ENCODE data around the gene PGM2L1.
A peak's percentile ranks its signal among the peaks of the same experiment; 100 is the strongest.
"Not testable (repeated sequence)": the region's sequence is repeated elsewhere in the genome, so short reads cannot be mapped to it uniquely, and the experiment has no call there.

Gene PGM2L1

DNA sequence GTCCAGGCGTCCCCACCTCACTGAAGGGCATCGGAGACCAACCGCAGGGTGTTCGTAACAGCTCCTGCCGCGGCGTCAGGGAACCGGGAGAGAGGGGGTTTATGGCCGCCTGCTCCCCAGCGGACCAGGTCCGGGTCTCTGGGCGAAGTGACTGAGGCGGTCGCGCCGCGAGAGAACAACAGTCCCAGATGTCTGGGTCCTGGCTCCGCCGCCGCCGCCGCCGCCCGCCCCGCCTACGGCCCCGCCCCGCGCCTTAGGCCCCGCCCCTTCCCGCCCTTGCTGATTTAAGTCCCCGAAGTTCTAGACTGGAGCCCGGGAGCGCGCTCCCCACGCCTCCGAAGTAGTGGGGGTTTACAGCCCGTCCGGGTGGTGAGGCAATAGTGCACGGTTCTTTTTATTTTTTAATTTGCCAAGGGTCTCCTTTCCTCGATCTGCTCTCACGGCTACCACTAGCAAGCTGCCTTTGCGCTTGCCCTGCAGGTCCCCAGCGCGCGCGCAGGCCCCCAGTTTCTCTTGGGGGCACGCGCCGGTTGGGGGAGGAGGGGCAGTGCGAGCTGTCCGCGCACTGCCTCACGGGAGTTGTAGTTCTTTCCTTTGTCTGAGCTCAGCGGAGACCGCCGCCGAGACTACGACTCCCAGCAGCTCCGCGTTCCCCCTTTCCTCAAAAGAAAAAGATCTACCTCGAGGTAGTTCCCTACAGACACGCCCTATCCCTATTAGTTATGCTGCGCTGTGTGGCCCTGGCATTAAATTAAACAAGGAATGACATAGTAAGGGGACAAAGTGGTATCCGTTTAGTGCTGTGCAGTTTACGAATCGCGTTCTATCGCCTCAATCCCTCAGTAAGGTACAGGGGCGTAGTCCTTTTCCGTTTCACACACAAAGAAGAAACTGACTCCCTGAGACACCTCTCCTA lies at the start of gene PGM2L1:
Gene PGM2L1, minus strand, starts transcription at position 190 of the 916 bp plus-strand sequence. CDS start 272 bp downstream, outside the sequence.
- peak; percentile 96 for DNase-seq

DNA sequence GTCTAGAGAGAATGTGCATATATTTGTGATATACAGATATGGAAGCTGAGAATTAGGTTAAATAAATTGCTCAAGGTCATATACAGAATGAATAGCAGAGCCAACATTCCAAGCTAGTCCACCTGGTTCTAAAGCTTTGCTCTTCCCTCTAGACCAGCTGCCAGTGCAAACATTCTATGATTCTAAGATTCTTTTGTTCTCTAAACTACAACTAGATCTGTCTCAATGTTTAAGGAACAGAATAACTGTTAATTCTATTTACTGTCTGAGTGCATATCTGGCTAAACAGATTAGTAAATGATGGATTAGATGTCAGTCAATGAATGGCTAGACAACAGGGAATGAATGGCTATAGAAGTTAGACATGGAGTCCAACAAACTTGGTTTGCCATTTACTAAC lies 49.5 kb upstream of the PGM2L1 start:
- DNase-seq = no peak

DNA sequence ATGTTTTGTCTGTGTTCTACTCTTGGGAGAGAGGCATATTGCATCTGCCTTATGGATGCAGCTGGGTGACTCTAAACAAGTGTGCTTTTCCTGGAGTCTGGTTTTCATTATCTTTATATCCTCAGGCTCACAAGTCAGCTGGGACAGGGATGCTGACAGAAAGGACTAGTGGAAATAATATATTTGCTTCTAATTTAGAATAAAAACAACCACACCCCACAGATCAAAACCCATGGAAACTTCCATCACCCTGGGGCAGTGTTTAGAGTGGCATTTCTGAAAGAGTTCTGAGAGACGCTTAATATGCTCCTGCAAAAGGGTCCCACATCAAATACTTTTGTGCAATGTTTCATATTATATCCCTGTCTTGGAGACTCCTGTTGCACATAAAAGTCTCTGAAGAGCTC lies 48.3 kb upstream of the PGM2L1 start:
- DNase-seq = no peak

DNA sequence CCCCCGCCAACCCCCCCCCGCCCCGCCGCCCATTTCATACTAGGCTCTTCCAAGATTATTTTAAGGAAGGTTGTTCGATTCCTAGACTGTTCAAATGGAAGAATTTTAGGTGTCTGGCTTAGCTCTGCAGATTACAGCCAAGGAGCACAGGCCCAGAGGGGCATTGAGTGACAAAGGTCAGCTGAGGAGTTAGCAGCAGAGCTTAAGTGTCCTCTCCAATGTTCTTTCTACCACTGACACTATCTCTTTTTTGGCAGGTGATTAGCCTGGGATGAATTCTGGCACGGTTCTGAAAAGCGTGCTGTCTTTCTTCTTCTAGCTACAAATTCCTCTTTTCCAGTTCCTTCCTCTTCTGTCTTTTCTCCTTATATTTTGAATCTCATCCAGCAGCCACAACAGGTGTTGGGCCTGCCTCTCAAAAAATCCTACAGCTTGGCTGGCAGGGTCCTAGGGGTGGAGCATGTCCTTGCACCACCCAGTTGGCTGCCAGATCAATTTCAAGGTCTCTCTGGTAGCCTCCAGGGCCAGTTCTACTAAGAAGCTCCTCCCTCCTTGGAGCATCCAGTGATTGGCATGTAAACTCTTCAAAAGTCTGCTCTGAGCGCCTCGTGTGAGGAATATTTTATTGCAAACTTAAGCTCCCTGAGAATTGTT lies 46.1 kb upstream of the PGM2L1 start:
- DNase-seq = no peak

DNA sequence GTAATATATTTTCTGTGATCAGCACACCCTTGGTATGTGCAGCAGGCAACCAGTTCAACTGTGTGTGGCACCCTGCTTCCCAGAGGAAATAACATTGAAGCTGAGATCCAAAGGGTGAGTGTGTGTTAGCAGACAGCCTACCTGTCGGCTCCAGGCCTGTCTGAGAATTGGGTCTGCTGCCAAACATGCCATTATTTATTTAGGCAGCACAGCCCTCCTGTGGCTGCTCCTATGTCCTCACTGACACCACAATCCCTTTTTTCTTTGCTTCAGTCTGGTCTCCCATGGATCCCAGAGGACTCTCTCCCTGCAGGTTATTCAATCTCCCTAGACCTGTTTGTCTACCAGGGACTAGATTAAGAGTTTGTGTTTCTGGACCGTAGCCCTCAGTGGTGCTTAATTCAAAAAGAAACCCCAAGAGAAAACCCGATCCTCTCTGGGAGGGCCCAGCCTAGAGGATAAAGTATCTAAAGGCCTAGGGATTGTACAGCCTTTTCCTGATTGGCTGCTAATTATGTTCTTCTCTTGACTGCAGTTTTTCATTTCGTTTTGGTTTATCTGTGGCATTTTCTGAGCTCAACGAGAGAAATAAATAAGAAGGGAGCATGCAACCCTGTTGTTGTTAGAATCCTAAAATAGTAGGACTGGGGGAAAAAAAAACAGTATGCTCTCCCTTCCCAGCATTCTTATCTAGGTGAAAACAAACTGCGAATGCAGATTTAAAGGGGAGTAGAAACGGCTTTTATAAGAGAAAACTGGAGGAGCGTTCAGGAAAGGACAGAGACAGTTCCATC lies 45.0 kb upstream of the PGM2L1 start:
- no peak for DNase-seq

DNA sequence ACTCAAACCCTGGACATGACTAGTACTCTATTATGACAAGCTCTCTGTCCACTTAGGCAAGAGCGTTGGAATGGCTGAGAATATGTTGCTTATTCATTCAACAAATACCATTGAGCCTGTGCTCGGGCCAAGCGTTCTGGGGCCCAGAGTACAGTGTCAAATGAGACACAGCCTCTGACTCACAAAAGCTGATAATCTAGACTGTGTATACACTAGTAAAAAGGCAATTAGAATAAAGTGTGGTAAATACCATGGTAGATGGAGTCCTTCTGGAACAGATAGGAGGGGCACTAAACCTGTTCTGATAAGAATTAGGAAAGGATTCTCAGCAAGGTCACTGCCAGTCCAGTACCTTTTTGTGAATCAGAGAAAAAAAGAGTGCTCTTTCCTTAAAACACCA lies 44.4 kb upstream of the PGM2L1 start:
- no peak for DNase-seq

DNA sequence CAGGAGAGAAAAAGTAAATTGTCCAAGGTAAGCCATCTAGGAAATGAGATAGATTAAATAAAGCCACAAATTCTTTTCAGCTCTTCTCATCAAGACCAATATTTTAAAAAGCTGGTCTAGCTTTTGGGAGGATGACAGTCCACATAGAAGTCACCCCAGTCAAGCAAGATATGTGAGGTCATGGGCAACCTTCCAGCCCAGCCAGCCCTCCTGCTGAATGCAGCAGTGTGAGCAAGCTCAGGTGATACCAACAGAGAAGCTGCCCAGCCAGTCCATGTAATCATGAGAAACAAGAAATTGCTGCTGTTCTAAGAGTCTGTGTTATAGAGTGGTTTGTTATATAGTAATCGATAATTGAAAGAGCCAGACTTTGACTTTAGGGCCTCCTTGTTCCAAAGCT lies 40.4 kb upstream of the PGM2L1 start:
- DNase-seq = no peak

DNA sequence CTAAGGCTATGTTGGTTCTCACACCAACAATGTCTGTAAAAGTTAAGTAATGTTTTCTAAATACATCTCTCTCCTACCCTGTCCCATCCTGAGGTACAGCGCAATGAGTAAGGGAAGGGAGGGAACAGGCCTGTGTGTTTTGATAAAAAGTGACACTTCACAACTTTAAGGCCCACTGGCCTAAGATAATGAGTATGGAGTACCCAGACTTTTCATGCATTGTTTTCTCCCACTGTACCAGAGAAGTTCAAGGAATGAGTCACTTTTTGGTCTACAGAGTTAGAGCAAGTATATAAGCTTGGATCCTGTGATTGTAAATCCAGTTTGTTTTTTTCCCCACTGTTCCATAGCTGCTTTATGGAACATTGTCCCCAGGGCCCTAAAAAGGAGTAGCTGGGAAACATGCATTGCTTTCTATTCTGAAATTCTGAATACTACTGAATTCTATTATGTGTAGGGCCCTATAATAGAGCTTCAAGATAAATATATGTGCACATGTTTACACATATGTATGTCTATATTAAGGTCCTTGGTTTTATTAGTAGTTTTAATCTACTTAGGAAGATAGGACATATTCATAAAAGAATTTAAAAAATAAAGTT lies 39.3 kb upstream of the PGM2L1 start:
- no peak for DNase-seq

DNA sequence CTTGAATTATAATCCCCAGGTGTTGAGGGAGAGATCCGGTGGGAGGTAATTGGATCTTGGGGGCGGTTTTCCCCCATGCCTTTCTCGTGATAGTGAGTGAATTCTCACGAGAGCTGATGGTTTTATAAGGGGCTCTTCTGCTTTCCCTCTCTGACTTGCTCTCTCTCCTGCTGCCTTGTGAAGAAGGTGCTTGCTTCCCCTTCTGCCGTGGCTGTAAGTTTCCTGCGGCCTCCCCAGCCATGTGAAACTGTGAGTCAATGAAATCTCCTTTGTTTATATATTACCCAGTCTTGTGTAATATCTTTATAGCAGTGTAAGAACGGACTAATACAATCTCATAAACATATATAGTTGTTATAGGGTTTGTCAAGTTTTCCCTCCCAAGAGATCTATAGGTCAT lies 36.3 kb upstream of the PGM2L1 start:
- DNase-seq = no peak

DNA sequence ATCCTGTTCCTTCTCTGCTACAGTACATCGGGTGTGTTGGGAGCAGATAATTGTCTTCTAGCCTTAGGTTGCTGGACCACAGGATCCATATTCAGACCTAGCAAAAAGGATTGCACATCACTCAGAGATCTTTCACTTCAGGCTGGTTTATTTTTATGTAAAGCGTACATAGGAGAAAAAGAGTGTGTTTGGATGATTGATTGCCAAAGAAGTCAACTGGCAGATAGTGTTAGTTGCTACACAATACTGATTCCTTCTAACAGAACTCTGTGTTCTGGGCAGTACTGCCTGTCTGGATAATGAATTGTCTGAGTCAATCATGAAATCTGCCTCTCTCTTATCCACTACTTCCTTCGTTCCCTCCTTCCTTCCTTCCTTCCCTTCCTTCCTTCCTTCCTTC lies 31.0 kb upstream of the PGM2L1 start:
- no peak for DNase-seq

DNA sequence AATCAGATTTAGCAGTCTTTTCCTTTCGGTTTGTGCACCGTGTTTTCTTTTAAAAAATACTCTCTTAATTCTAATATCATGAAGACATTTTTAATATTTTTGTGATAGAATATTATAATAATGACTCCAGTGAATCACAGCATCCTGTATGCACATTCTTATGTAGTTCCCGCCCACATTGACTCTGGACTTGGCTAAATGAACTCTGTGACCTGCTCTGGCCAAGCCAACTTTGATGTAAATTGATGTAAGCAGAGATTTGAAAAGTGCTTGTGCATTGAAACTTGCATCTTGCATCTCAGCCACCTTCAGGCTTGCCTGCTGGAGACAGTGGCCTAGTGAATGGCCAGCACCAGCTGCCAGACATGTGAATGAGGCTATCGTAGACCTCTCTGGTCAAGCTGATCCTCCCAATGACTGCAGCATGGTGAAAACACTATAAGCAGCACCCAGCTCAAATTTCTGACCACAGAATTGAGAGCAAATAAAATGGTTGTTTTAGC lies 29.2 kb upstream of the PGM2L1 start:
- DNase-seq = no peak

DNA sequence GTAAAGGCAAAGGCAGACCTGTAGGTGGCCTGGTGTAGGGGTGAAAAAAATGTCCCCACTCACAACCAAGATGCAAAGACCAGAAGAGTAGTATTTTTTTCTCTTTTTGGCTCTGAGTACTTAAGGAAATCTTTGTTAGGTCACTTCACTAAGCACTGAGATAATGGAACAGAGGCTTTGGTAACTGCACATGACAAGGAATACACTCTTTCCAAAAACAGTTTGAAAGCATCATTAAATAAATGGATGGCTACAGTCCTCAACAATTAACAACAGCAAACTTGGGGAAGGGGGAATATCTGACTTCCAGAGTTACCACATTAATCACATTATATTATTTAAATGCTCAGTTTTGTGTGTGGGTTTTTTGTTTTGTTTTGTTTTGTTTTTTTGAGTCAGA lies 26.9 kb upstream of the PGM2L1 start:
- no peak for DNase-seq

DNA sequence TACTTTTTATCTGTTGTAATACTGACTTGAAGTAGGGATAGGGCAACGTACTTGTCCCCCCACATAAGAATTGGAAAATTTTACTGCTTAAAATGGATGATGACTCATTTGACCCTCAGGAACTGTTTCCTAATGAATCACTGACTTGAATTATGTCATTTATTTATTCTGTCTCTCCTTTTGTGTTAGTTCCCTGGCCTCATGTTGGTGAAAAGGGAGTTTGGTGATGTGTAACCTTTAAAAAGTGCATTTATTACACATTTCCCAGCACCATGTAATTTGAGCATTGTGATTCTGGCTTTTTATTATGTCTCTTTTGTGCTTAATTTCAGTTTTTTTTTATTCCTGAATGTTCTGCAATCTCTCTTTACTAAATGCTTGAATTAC lies 20.3 kb upstream of the PGM2L1 start:
- no peak for DNase-seq

DNA sequence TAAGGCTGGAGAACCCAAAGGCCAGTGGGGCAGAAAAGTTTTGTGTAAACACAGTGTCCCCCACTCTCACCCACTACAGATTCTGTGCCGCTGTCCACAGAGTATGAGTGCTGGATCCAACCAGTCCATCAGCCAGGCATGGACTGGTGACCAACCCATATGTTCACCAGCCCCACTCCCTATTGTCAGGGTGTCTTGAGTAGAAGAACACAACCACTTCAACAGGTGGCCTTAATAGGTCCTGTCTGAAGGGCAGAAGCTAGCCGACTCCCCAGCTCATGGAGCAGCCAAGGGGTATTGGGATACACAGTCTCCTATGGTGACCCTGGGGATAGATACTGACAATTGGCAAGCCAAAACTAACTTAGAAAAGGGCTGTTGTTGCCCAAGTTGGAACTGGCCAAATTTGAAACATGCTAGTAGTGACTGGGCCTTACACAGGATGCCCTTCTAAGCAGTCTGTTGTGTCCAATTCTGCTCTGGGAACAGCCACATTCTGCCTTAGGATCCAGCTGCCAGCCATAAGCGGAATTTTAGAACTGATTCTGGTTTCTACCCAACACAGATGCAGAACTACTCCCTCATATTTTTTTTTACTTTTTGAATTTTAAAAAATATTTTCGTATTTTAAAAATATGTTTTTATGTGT lies 19.8 kb upstream of the PGM2L1 start:
- DNase-seq = no peak

DNA sequence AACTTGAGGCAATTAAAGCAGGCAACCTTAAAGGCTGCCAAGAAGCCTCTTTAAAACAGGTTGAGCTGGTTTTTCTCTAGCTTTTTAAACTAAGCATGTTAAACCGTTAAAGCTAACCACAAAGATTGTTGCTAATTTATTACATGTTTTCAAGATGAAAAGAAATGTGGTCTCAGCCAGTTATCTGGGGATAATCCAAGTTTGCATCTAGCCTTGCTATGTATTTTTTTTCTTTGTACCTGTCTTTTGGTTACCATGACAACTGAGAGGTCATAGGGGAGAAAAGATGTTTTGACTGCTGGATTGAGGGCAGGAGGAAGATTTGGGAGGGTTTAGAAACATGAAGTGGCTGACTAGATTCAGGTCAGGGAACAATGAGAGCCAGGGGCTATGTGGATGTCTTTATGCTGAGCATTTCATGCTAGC lies 19.2 kb upstream of the PGM2L1 start:
- no peak for DNase-seq

DNA sequence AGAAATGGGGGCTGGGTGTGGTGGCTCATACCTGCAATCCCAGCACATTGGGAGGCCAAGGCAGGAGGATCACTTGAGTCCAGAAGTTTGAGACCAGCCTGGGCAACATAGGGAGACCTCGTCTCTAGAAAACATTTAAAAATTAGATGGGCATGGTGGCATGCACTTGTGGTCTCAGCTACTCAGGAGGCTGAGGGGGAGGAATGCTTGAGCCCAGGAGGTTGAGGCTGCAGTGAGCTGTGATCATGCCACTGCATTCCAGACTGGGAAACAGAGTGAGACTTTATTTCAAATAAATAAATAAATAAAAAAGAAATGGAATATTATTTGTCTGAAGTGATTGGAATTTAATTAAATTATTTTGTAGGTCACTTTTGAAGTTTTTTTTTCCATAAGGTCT lies 18.7 kb upstream of the PGM2L1 start:
- DNase-seq = not testable (repeated sequence)

DNA sequence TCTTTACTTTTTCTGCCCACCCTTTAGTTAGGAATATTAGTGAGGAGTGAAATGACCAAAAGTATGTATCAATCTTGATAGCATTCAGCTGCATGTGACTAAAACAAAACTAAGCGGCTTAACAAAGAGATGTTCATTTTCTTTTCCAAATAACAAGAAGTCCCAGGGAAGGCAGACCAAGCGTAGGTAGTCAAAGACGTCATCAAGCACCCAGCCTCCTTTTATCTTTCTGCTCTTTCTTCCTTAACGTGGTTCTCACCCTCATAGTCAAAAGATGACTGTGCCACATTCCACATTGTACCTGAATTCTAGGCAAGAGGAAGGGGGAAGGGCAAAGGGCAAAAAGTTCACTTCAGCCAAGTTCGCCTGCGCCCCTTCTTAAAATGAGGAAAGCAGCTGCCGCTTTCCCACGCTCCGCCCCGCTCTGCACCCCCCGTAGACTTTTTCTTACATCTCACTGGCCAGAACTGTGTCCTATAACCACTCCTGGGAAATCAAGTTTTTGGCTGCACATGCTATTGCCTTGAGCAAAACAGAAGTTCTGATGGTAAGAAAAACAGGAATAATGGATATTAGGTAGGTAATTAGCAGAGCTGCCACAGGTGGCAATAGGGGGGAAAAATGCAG lies 14.6 kb upstream of the PGM2L1 start:
- DNase-seq = no peak

DNA sequence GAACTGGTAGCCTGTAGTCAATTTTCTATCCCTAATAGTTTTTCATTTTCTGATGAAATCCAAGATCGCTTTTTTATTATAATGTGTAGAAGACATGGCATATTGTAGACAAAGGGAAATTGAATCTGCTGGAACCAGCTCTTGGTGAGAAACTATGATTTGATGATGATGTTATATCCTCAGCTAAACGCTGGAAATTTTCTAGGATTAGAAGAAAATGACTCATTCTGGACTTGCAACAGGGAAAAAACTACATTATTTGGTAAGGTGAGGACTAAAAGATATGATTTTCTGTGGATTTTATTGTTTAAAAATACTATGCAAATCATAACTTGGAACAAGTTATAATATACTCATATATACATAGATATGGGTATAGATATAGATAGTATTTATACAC lies 14.1 kb upstream of the PGM2L1 start:
- DNase-seq = no peak

DNA sequence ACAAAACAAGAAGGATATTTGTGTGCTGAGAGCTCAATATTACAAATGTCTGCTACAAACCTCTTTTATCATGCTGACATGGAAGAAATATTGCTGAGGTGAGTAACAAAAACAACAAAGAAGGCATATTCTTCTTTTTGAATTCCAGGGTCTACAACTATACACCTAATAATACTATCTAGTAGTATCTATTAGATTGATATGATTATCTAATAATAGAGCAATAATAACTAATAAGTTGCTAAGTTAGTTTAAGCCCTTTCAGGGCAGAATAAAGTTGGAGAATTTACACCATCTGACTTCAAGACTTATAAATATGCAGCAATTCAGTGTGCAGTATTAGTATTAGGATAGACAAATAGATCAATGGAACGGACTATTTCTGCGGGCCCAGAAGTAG lies 11.4 kb upstream of the PGM2L1 start:
- no peak for DNase-seq

DNA sequence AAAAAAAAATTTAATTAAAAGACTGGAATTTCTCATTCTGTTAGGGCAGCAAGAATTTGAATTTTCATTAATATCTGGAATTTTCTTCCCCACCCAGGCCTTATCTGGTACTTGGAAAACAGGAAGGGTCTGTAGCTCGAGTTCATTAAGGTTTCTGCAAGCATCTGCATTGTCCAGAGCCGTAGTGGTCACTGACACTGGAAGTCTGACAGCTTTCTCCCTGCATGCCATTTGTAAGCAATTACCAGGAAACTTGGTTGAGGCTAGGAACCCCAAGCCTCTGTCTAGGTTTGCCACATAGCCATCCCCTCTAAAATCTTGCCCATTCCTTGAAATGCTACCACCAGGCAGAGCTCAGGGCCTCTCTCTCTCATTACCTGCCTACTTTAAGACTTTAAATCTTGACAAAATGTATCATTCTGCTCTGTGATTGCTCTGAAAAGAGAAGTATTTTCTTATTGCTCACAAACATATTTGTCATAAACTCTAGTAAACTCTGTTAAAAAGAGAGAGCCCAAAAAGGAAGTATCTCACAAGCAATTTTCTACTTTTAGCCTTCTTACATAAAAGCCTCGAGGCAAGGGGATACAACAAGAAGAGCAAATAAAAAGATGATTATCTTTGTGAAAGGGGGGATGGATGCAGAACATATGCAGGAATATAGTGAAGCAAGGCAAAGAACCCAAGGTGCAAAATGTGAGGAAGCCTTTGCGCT lies 5.5 kb upstream of the PGM2L1 start:
- no peak for DNase-seq

DNA sequence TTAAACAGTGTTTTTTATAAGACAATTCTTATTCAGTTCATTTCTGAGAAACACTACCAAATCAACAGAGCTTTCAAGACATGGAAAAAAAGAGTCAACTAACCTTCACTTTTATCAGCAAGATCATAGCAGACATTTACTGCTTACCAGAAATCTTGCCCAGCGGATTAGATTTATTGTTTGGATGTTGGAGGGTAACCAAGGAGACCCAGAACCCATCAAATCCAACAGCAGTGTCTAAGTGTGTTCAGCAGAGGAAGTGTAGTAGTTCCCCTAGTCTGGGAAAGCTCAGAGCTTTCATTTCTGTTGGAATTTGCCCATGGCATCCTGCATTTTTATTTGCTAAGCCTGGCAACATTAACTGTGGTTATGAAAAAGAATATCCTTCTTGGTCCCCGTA lies 2.4 kb upstream of the PGM2L1 start:
- DNase-seq = no peak
